HepG2 (cell line): ENCODE data around the gene SMIM1.

Experiments
- BHLHE40 ChIP-seq: IDR thresholded peaks from 2 replicates; pipeline ENCODE4 v1.6.1; 2011; ENCODE audit warnings: low read length, improper control_type of control experiment
- DPF2 ChIP-seq: sonication (generic); formaldehyde crosslinking; IDR thresholded peaks from 2 replicates; pipeline ENCODE4 v1.4.0; 2020; ENCODE audit warnings: mild to moderate bottlenecking, low read depth, missing genetic modification reagents, borderline replicate concordance
- DZIP1 ChIP-seq: sonication (generic); formaldehyde crosslinking; IDR thresholded peaks from 2 replicates; pipeline ENCODE4 v1.5.0; 2020; ENCODE audit warnings: mild to moderate bottlenecking, missing genetic modification reagents
- FOSL1 ChIP-seq: sonication (generic); formaldehyde crosslinking; IDR thresholded peaks from 2 replicates; pipeline ENCODE4 v1.9.0; 2021; ENCODE audit warnings: missing genetic modification reagents, borderline replicate concordance
- MIXL1 ChIP-seq: IDR thresholded peaks from 2 replicates; pipeline ENCODE4 v1.6.1; 2016
- POLR2A ChIP-seq, 2 experiments: IDR thresholded peaks; 2 replicates each; pipeline ENCODE4 v1.6.1; 2011; ENCODE audit warnings: low read depth in 2 of 2, low read length in 2 of 2, mild to moderate bottlenecking in 1 of 2, moderate library complexity in 1 of 2; ENCODE audit not compliant: insufficient read depth in 1 of 2
- PRDM10 ChIP-seq: sonication (generic); formaldehyde crosslinking; IDR thresholded peaks from 2 replicates; pipeline ENCODE4 v1.4.0; 2020; ENCODE audit warnings: low read depth, missing genetic modification reagents
- RAD51 ChIP-seq: fragments of 450-650 bp; IDR thresholded peaks from 2 replicates; pipeline ENCODE4 v1.6.1; 2016; ENCODE audit warnings: borderline replicate concordance
- RELA ChIP-seq: sonication (generic); formaldehyde crosslinking; IDR thresholded peaks from 2 replicates; pipeline ENCODE4 v1.4.0; 2020; ENCODE audit warnings: missing genetic modification reagents
- ZBTB42 ChIP-seq: sonication (generic); formaldehyde crosslinking; IDR thresholded peaks from 2 replicates; pipeline ENCODE4 v1.5.0; 2020; ENCODE audit warnings: mild to moderate bottlenecking, missing genetic modification reagents
- ZFP41 ChIP-seq: sonication (generic); formaldehyde crosslinking; IDR thresholded peaks from 2 replicates; pipeline ENCODE4 v1.4.0; 2020; ENCODE audit warnings: mild to moderate bottlenecking, missing genetic modification reagents, borderline replicate concordance
- ZNF234 ChIP-seq: sonication (generic); formaldehyde crosslinking; conservative IDR thresholded peaks from 2 replicates; pipeline ENCODE4 v1.5.1; 2020; ENCODE audit warnings: mild to moderate bottlenecking, missing genetic modification reagents
- TF ChIP-seq, protein P1 (sequence below): IDR thresholded peaks from 2 replicates; pipeline ENCODE4 v1.6.1; 2016; ENCODE audit warnings: low read depth, control low read depth

DNA sequence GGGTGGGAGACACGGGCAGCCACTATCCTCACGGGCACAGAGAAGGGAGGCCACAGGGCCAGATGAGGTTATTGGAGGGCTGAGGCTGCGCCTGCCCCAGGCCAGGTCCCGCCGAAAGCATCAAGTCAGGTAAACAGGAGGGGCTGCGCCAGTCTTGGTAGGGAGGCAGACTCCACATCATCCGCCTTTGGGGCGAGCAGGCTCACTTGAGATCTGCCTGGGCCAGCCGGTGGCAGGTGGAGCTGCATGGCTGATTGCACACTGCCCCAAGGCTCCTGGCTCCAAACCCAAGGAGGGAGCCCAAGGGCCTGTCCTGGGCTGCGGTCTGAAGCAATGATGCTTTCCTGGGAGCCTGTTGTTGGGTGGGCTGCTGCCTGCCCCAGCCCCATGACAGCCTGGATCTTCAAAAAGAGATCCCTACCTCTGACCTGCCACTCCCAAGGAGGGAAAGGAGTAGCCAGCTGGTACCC, 4.6 kb downstream of the SMIM1 start:
- TF ChIP-seq FOSL1 (CRISPR knock-in tag), result no peak
- TF ChIP-seq ZFP41, result no peak
- no peak for TF ChIP-seq BHLHE40
- TF ChIP-seq ZBTB42 (CRISPR knock-in tag), result no peak
- TF ChIP-seq POLR2A (IDR thresholded peaks at IDR 0.05; ENCODE audit: insufficient read depth in 1 of 2, low read depth in 2 of 2, low read length in 2 of 2), result no peak
- TF ChIP-seq RAD51, result no peak
- no peak for TF ChIP-seq PRDM10 (CRISPR knock-in tag)
- no peak for TF ChIP-seq ZNF234 (CRISPR knock-in tag)
- no peak for TF ChIP-seq DZIP1 (CRISPR knock-in tag)
- TF ChIP-seq RELA, result no peak
- no peak for TF ChIP-seq MIXL1 (CRISPR knock-in tag)
- TF ChIP-seq, protein P1, sequence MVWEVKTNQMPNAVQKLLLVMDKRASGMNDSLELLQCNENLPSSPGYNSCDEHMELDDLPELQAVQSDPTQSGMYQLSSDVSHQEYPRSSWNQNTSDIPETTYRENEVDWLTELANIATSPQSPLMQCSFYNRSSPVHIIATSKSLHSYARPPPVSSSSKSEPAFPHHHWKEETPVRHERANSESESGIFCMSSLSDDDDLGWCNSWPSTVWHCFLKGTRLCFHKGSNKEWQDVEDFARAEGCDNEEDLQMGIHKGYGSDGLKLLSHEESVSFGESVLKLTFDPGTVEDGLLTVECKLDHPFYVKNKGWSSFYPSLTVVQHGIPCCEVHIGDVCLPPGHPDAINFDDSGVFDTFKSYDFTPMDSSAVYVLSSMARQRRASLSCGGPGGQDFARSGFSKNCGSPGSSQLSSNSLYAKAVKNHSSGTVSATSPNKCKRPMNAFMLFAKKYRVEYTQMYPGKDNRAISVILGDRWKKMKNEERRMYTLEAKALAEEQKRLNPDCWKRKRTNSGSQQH, result no peak
- no peak for TF ChIP-seq DPF2 (CRISPR knock-in tag)
